CD14-positive monocyte (primary cell): ENCODE data around the gene ACAD8. TPM values are rescaled to one million over a fixed set of nuclear protein-coding genes. Genes with fewer than 3 reads are reported as not detected.

Experiments
- DNase-seq, 3 donors: peaks; one replicate each; pipeline ENCODE4 v3.0.0-alpha.2; 2011 to 2022
- H2AFZ ChIP-seq: 2 replicates; pipeline ENCODE4 v1.6.0; 2012; ENCODE audit warnings: mild to moderate bottlenecking, low read depth, low read length, inconsistent platforms; ENCODE audit not compliant: insufficient read depth, poor library complexity, severe bottlenecking
- H3K27ac ChIP-seq, 2 donors: 1 replicate in 1 of 2; 2 replicates in 1 of 2; pipeline ENCODE4 v1.5.1; 2012 to 2013; ENCODE audit warnings: low read length in 2 of 2, control low read depth in 1 of 2, inconsistent platforms in 1 of 2, low read depth in 1 of 2, mild to moderate bottlenecking in 1 of 2
- H3K27me3 ChIP-seq, 2 donors: one replicate each; pipeline versions ENCODE4 v1.6.0 to v1.6.1; 2011 to 2013; ENCODE audit warnings: low read length in 2 of 2; ENCODE audit not compliant: control insufficient read depth in 2 of 2, insufficient read depth in 2 of 2
- H3K36me3 ChIP-seq, 2 donors: replicated peaks in 1 of 2; 1 replicate in 1 of 2; 2 replicates in 1 of 2; pipeline versions ENCODE4 v1.5.1 to v1.6.1; 2012 to 2013; ENCODE audit warnings: low read length in 2 of 2, control low read depth in 1 of 2, inconsistent platforms in 1 of 2, mild to moderate bottlenecking in 1 of 2; ENCODE audit not compliant: insufficient read depth in 2 of 2, control insufficient read depth in 1 of 2
- H3K4me1 ChIP-seq, 2 donors: 1 replicate in 1 of 2; 2 replicates in 1 of 2; pipeline versions ENCODE4 v1.5.1 to v1.6.1; 2012 to 2013; ENCODE audit warnings: low read length in 2 of 2, control low read depth in 1 of 2, inconsistent platforms in 1 of 2, mild to moderate bottlenecking in 1 of 2, moderate library complexity in 1 of 2; ENCODE audit not compliant: insufficient read depth in 2 of 2, control insufficient read depth in 1 of 2
- H3K4me2 ChIP-seq: replicated peaks from 2 replicates; pipeline ENCODE3; 2012; ENCODE audit warnings: low read length, moderate library complexity, mild to moderate bottlenecking; ENCODE audit not compliant: poor library complexity, severe bottlenecking; ENCODE audit errors: extremely low read depth
- H3K4me3 ChIP-seq, 3 experiments: fragments of 200-600 bp in 1 of 3; sonication (generic) in 1 of 3; replicated peaks in 1 of 3; 1 replicate in 2 of 3; 2 replicates in 1 of 3; pipeline ENCODE4 v1.5.1; 2011 to 2013; ENCODE audit warnings: low read length in 3 of 3, mild to moderate bottlenecking in 3 of 3, control low read depth in 2 of 3, low read depth in 2 of 3, inconsistent platforms in 1 of 3, moderate library complexity in 1 of 3
- H3K79me2 ChIP-seq: 2 replicates; pipeline ENCODE4 v1.6.0; 2012; ENCODE audit warnings: mild to moderate bottlenecking, control low read depth, inconsistent platforms, low read length, moderate library complexity; ENCODE audit not compliant: insufficient read depth
- H3K9ac ChIP-seq: 2 replicates; pipeline ENCODE4 v1.6.0; 2017; ENCODE audit warnings: low read length, mild to moderate bottlenecking; ENCODE audit not compliant: insufficient read depth, poor library complexity, severe bottlenecking
- H3K9me3 ChIP-seq, 2 donors: replicated peaks in 1 of 2; 1 replicate in 1 of 2; 2 replicates in 1 of 2; pipeline versions ENCODE4 v1.5.1 to v1.6.1; 2012 to 2013; ENCODE audit warnings: low read length in 2 of 2, control low read depth in 1 of 2; ENCODE audit not compliant: control insufficient read depth in 1 of 2, insufficient read depth in 1 of 2
- H4K20me1 ChIP-seq: 2 replicates; pipeline ENCODE4 v1.6.0; 2012; ENCODE audit warnings: mild to moderate bottlenecking, low read length, control low read depth, moderate library complexity; ENCODE audit not compliant: insufficient read depth
- H3K27ac Mint-ChIP-seq, 7 donors: one replicate each; pipeline ENCODE4 v1.8.0; 2020; ENCODE audit warnings: mild to moderate bottlenecking in 7 of 7, mixed read lengths in 7 of 7, moderate library complexity in 6 of 7, inconsistent platforms in 2 of 7
- H3K27me3 Mint-ChIP-seq, 3 donors: one replicate each; pipeline ENCODE4 v1.8.0; 2021 to 2022; ENCODE audit warnings: low read depth in 3 of 3, mild to moderate bottlenecking in 3 of 3, mixed read lengths in 3 of 3, moderate library complexity in 3 of 3, inconsistent platforms in 1 of 3
- H3K36me3 Mint-ChIP-seq, 2 donors: one replicate each; pipeline ENCODE4 v1.8.0; 2020; ENCODE audit warnings: mixed read lengths in 2 of 2, inconsistent platforms in 1 of 2, mild to moderate bottlenecking in 1 of 2
- H3K4me1 Mint-ChIP-seq: one replicate; pipeline ENCODE4 v1.8.0; 2020; ENCODE audit warnings: mild to moderate bottlenecking, mixed read lengths
- H3K4me3 Mint-ChIP-seq, 2 donors: one replicate each; pipeline ENCODE4 v1.8.0; 2020; ENCODE audit warnings: mild to moderate bottlenecking in 2 of 2, mixed read lengths in 2 of 2, moderate library complexity in 1 of 2
- H3K9me3 Mint-ChIP-seq, 7 donors: one replicate each; pipeline ENCODE4 v1.8.0; 2020 to 2022; ENCODE audit warnings: mixed read lengths in 7 of 7, mild to moderate bottlenecking in 6 of 7, moderate library complexity in 6 of 7, inconsistent platforms in 2 of 7
- WGBS: methylation state at CpG from one replicate; pipeline ENCODE4 v1.1.5; 2013; ENCODE audit warnings: missing lambda C conversion rate; ENCODE audit not compliant: insufficient coverage; 5-methylcytosine and 5-hydroxymethylcytosine counted together
- intact Hi-C, 2 donors: fragments of 100-400 bp; cut with micrococcal nuclease; formaldehyde crosslinking; loops; one replicate each; pipeline versions ENCODE4 v1.15.0 to v1.15.1; 2023
- polyA plus RNA-seq, 3 donors: library from polyadenylated mRNA; depleted of rRNA in 1 of 3; unstranded in 2 of 3; stranded (reverse) in 1 of 3; fragments of 300-500 nt in 2 of 3; fragments of >200 nt in 1 of 3; fragmentation: Illumina TruSeq in 2 of 3; gene quantifications; 1 replicate in 2 of 3; 2 replicates in 1 of 3; pipeline ENCODE4 v1.2.3, GENCODE V29; 2012 to 2021
- TF ChIP-seq, protein P1 (sequence below): fragments of 200-600 bp; IDR thresholded peaks from one replicate; pipeline ENCODE4 v1.8.0; 2022; ENCODE audit warnings: antibody characterized with exemption, mild to moderate bottlenecking

Gene ACAD8
- polyA plus RNA-seq, 3 donors: 16.7 to 37.2 (median 19.3) TPM

DNA sequence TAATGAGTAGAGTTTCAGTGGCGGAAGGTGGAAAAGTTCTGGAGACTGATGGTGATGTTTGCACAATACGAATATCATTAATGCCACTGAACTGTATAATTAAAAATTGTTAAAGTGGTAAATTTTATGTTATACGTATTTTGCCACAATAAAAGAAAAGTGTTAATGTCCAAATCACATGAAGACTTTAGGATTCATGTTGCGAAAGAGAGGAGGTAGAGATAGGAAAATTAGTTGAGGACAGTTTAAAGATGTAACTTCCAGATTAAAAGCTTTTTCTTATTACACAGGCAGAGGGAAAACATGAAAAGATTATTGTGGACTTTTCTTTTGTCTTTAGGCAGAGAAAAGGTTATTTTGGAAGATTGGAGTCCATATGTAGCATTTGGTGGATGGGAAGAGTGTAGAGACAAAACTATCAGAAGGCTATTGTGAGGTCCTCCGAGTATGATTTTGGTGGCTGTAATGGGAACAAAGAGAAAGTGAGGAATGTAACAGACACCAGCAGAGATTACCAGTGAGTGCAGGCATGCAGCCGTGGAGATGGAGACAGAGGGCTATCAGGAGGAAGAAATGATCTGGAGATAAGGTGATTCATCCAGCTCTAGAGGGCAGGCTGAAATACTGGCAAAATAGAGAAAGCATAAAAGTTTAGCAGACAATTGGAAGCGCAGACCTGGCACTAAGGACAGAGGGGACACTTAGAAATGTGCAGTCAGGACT is 16.4 kb upstream of the ACAD8 start:
- no peak overlapping the region for H3K4me2 ChIP-seq
- H3K27ac ChIP-seq: no peak overlapping the region
- no peak overlapping the region for H3K9ac ChIP-seq
- peaks cover 7% of the 10 kb centered on the region for H3K4me1 Mint-ChIP-seq
- H3K9me3 ChIP-seq: no peaks in the 10 kb centered on the region
- H2AFZ ChIP-seq: no peak overlapping the region
- DNase-seq: no peak
- peaks cover 46 to 71% of the 10 kb centered on the region in 2 donors for H3K36me3 ChIP-seq
- H3K4me1 ChIP-seq: peaks cover 7 to 8% of the 10 kb centered on the region in 2 donors
- H3K27me3 Mint-ChIP-seq: no peaks in the 10 kb centered on the region
- H3K79me2 ChIP-seq: peaks cover 16% of the 10 kb centered on the region
- peak overlapping the region in 1 of 7 donors; percentile 1 for H3K27ac Mint-ChIP-seq
- peaks cover 60 to 79% of the 10 kb centered on the region in 2 donors for H3K36me3 Mint-ChIP-seq
- no peaks in the 10 kb centered on the region for H3K27me3 ChIP-seq
- WGBS: 95% methylated on average over 4 of the region's 7 CpGs
- no peak overlapping the region for H3K4me3 ChIP-seq
- no peaks in the 10 kb centered on the region for H3K9me3 Mint-ChIP-seq
- no peak overlapping the region for H3K4me3 Mint-ChIP-seq
- TF ChIP-seq, protein P1, sequence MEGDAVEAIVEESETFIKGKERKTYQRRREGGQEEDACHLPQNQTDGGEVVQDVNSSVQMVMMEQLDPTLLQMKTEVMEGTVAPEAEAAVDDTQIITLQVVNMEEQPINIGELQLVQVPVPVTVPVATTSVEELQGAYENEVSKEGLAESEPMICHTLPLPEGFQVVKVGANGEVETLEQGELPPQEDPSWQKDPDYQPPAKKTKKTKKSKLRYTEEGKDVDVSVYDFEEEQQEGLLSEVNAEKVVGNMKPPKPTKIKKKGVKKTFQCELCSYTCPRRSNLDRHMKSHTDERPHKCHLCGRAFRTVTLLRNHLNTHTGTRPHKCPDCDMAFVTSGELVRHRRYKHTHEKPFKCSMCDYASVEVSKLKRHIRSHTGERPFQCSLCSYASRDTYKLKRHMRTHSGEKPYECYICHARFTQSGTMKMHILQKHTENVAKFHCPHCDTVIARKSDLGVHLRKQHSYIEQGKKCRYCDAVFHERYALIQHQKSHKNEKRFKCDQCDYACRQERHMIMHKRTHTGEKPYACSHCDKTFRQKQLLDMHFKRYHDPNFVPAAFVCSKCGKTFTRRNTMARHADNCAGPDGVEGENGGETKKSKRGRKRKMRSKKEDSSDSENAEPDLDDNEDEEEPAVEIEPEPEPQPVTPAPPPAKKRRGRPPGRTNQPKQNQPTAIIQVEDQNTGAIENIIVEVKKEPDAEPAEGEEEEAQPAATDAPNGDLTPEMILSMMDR: no peak
- intact Hi-C loops: no loop called here
- H4K20me1 ChIP-seq: peaks cover 37% of the 10 kb centered on the region

DNA sequence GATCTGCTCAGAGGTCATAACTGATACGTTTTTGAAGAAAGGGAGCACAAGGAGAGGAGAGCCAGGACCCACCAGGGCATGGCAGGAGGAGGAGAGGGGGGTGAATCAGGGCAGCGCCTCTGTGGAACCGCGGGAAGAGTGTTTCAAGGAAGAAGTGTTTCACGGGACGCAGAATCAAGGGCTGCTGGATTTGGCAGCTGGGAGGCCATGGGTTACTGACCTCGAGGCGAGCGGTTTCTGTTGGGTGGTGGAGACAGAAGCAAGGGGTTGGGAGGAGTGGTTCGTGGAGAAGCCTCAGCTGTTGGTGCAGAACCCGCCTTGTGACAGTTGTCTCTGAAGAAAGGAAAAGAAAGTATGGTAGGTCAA is 15.8 kb upstream of the ACAD8 start:
- Mint-ChIP-seq H3K9me3 (no peaks in the 10 kb centered on the region), H3K36me3 (peaks cover 66 to 82% of the 10 kb centered on the region in 2 donors), H3K27ac (no peak overlapping the region), H3K4me3 (no peak overlapping the region), H3K27me3 (no peaks in the 10 kb centered on the region), H3K4me1 (peaks cover 2% of the 10 kb centered on the region)
- WGBS: 97% methylated on average over 11 of the region's 11 CpGs
- Histone ChIP-seq H3K79me2 (peaks cover 11% of the 10 kb centered on the region), H3K4me1 (peaks cover 2% of the 10 kb centered on the region in 2 donors), H3K36me3 (peaks cover 52 to 77% of the 10 kb centered on the region in 2 donors), H3K9ac (no peak overlapping the region), H3K4me2 (no peak overlapping the region), H2AFZ (no peak overlapping the region), H3K4me3 (no peak overlapping the region), H4K20me1 (peaks cover 32% of the 10 kb centered on the region), H3K27ac (no peak overlapping the region), H3K27me3 (no peaks in the 10 kb centered on the region), H3K9me3 (no peaks in the 10 kb centered on the region)
- DNase-seq: no peak
- intact Hi-C loops: no loop called here
- TF ChIP-seq, protein P1: no peak
